ENCODE data around the gene TDRD12. TPM values are rescaled to one million over a fixed set of nuclear protein-coding genes. Genes with fewer than 3 reads are reported as not detected.

Gene TDRD12
- total RNA-seq, 2 experiments from 2014 or later, result 0.45 TPM; not detected in 1

GRCh38 chr19:32876919-32877285, 157.3 kb downstream of the TDRD12 start:
- peaks cover 2% of the 10 kb centered on the region for H3K4me1 Mint-ChIP-seq
- H3K27me3 Mint-ChIP-seq, result no peaks in the 10 kb centered on the region
- DNase-seq, result no peak
- no peak overlapping the region for H3K27ac Mint-ChIP-seq
- POLR2A ChIA-PET, result no interaction called here
- no peak overlapping the region for H3K4me3 Mint-ChIP-seq
- CTCF ChIA-PET, result no interaction called here
- no peaks in the 10 kb centered on the region for H3K9me3 Mint-ChIP-seq
- H3K36me3 Mint-ChIP-seq (ENCODE audit: low read depth), result no peaks in the 10 kb centered on the region

Other genes with a start within 250 kb of the TDRD12 start
- gene PDCD5, start 138.6 kb upstream of the TDRD12 start, total RNA-seq, result 100 to 1,000 TPM; 121 to 129 TPM
- 10 to 100 TPM; 40.4 to 40.6 TPM for gene ANKRD27, start 44.6 kb upstream of the TDRD12 start, total RNA-seq
- under 1 TPM; 0.40 to 0.43 TPM for gene RGS9BP, start 43.9 kb upstream of the TDRD12 start, total RNA-seq
- gene NUDT19, start 27.9 kb upstream of the TDRD12 start, total RNA-seq, result 10 to 100 TPM; 15.0 to 15.1 TPM
- gene SLC7A9, start 150.0 kb downstream of the TDRD12 start, total RNA-seq, result under 1 TPM; 0.20 to 0.30 TPM